A549 (cell line): ENCODE measurements around the gene IGF1R. TPM values are rescaled to one million over a fixed set of nuclear protein-coding genes. Genes with fewer than 3 reads are reported as not detected.

Experiments
- CBX2 ChIP-seq: fragments of 200-600 bp; sonication (generic); IDR thresholded peaks from 2 replicates; pipeline ENCODE4 v1.6.1; 2016; ENCODE audit warnings: low read depth, mild to moderate bottlenecking, borderline replicate concordance
- CHD4 ChIP-seq: fragments of 200-600 bp; sonication (generic); IDR thresholded peaks from 2 replicates; pipeline ENCODE4 v1.6.1; 2016; ENCODE audit warnings: antibody characterized with exemption, mild to moderate bottlenecking, borderline replicate concordance
- EHF ChIP-seq: fragments of 250-450 bp; sonication (Bioruptor Pico); IDR thresholded peaks from 2 replicates; pipeline ENCODE4 v1.5.0; 2020; ENCODE audit warnings: mild to moderate bottlenecking
- EP300 ChIP-seq, 2 experiments: fragments of >200 bp; sonication (Bioruptor Twin); formaldehyde crosslinking; IDR thresholded peaks; 2 replicates in 1 of 2; 3 replicates in 1 of 2; pipeline ENCODE4 v1.6.1; 2016 to 2017
- ESRRA ChIP-seq: fragments of 150-350 bp; IDR thresholded peaks from 2 replicates; pipeline ENCODE4 v1.6.1; 2014; ENCODE audit warnings: mild to moderate bottlenecking, low read length, borderline replicate concordance
- FOSL2 ChIP-seq, 2 experiments: fragments of 450-650 bp in 1 of 2; fragments of >200 bp in 1 of 2; sonication (Bioruptor Twin) in 1 of 2; formaldehyde crosslinking; IDR thresholded peaks; 2 replicates each; pipeline versions ENCODE4 v1.5.0 to v1.6.1; 2016 to 2020; ENCODE audit warnings: mild to moderate bottlenecking in 1 of 2, moderate library complexity in 1 of 2
- FOXS1 ChIP-seq: fragments of 250-450 bp; sonication (Bioruptor Pico); IDR thresholded peaks from 2 replicates; pipeline ENCODE4 v1.5.0; 2020; ENCODE audit warnings: mild to moderate bottlenecking, moderate library complexity
- GATA3 ChIP-seq: IDR thresholded peaks from 2 replicates; pipeline ENCODE4 v1.6.1; 2012; ENCODE audit warnings: borderline replicate concordance
- HDAC2 ChIP-seq: fragments of 200-600 bp; sonication (generic); IDR thresholded peaks from 2 replicates; pipeline ENCODE4 v1.6.1; 2016
- HOXA7 ChIP-seq: fragments of 250-450 bp; sonication (Bioruptor Pico); IDR thresholded peaks from 2 replicates; pipeline ENCODE4 v1.5.0; 2020; ENCODE audit warnings: mild to moderate bottlenecking, moderate library complexity
- HOXB5 ChIP-seq: fragments of 250-450 bp; sonication (Bioruptor Pico); IDR thresholded peaks from 2 replicates; pipeline ENCODE4 v1.5.0; 2020; ENCODE audit warnings: mild to moderate bottlenecking, moderate library complexity
- MAFK ChIP-seq: fragments of 450-650 bp; IDR thresholded peaks from 2 replicates; pipeline ENCODE4 v1.6.1; 2014; ENCODE audit not compliant: partially characterized antibody
- MYC ChIP-seq: IDR thresholded peaks from 2 replicates; pipeline ENCODE4 v1.6.1; 2012; ENCODE audit warnings: mild to moderate bottlenecking, inconsistent platforms, low read length, improper control_type of control experiment, borderline replicate concordance
- NFE2L2 ChIP-seq: fragments of 150-350 bp; conservative IDR thresholded peaks from 2 replicates; pipeline ENCODE4 v1.6.1; 2014; ENCODE audit warnings: low read length
- NPAS2 ChIP-seq: fragments of 250-450 bp; sonication (Bioruptor Pico); IDR thresholded peaks from 2 replicates; pipeline ENCODE4 v1.8.0; 2022; ENCODE audit warnings: mild to moderate bottlenecking, moderate library complexity, borderline replicate concordance
- PHF8 ChIP-seq: fragments of 200-600 bp; sonication (generic); IDR thresholded peaks from 2 replicates; pipeline ENCODE4 v1.6.1; 2016; ENCODE audit warnings: low read depth, mild to moderate bottlenecking, antibody characterized with exemption, moderate library complexity, borderline replicate concordance
- POLR2A ChIP-seq: IDR thresholded peaks from 2 replicates; pipeline ENCODE4 v1.6.1; 2012; ENCODE audit warnings: mild to moderate bottlenecking, low read length
- POLR2AphosphoS2 ChIP-seq: conservative IDR thresholded peaks from 2 replicates; pipeline ENCODE4 v1.6.1; 2012; ENCODE audit warnings: low read length, improper control_type of control experiment, inconsistent platforms
- RCOR1 ChIP-seq: fragments of 150-350 bp; IDR thresholded peaks from 2 replicates; pipeline ENCODE4 v1.6.1; 2014; ENCODE audit warnings: antibody characterized with exemption, low read length, low read depth
- ZFP36 ChIP-seq: fragments of 450-650 bp; IDR thresholded peaks from 2 replicates; pipeline ENCODE4 v1.6.1; 2014; ENCODE audit warnings: borderline replicate concordance; ENCODE audit not compliant: partially characterized antibody
- ZSCAN20 ChIP-seq: fragments of 250-450 bp; sonication (Bioruptor Pico); IDR thresholded peaks from 2 replicates; pipeline ENCODE4 v1.8.0; 2022; ENCODE audit warnings: mild to moderate bottlenecking, moderate library complexity
- polyA plus RNA-seq, 4 experiments: library from polyadenylated mRNA; depleted of rRNA in 3 of 4; stranded (reverse); fragments of >200 nt; fragmentation: RNase III in 1 of 4; extraction: RNeasy Plus Mini Kit Qiagen cat#74134 plus additional on column Dnase treatment in 1 of 4; gene quantifications; 2 replicates in 3 of 4; 3 replicates in 1 of 4; pipeline ENCODE4 v1.2.3, GENCODE V29; 2011 to 2017
- TF ChIP-seq, protein P1 (sequence below): fragments of 200-600 bp; sonication (generic); IDR thresholded peaks from 2 replicates; pipeline ENCODE4 v1.6.1; 2016; ENCODE audit warnings: antibody characterized with exemption, mild to moderate bottlenecking, moderate library complexity
- TF ChIP-seq, protein P2 (sequence below): fragments of >200 bp; sonication (Bioruptor Twin); formaldehyde crosslinking; IDR thresholded peaks from 3 replicates; pipeline ENCODE4 v1.5.1; 2016
- TF ChIP-seq, protein P3 (sequence below): IDR thresholded peaks from 2 replicates; pipeline ENCODE4 v1.6.1; 2012
- TF ChIP-seq, protein P4 (sequence below): fragments of >200 bp; sonication (Bioruptor Twin); formaldehyde crosslinking; IDR thresholded peaks from 2 replicates; pipeline ENCODE4 v1.6.1; 2016
- TF ChIP-seq, protein P5 (sequence below): IDR thresholded peaks from 2 replicates; pipeline ENCODE4 v1.6.1; 2012

IGF1R gene
- polyA plus RNA-seq, 2 of the 4 experiments (the other 2 are of a cell fraction): 42.6 to 69.5 TPM

DNA sequence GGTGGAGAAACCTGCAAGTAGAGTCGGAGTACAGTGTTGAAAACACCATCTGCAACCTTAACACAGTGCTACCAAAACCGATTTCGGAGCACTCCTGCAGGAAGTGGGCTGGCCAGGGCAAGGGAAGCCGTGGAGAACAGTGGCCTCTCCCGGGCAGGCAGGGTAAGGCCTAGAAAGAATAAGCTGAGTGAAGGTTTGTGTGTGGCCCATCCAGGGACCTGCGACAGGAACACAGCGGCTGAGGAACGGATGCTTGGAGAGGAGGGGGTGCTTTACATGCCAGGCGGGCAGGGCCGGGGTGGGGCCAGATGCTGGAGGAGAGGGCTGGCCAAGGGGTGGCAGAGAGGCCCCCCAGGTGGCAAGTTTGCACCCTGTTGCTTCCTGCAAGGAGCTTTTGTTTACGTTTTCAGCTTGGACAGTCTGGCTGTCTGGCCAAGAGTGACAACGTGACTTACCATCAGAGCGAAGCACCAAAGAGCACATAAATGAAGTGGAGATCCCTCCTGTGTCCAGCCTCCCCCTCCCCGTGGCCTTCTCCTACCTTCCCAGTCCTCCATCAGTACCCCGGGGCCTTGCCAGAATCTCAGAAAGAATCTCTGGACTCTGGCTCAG, 202.7 kb downstream of the IGF1R start (continued):
- TF ChIP-seq FOSL2 (IDR thresholded peaks at IDR 0.05) (no peak), FOSL2 (CRISPR knock-in tag; IDR thresholded peaks at IDR 0.05) (no peak), ZFP36 (no peak), MYC (no peak), ZSCAN20 (CRISPR knock-in tag) (no peak), MAFK (peak; percentile 30), HOXB5 (CRISPR knock-in tag) (peak; percentile 35; the same call in 1 of the 2 replicates), POLR2A (no peak), CBX2 (no peak), EP300 (IDR thresholded peaks at IDR 0.05) (peak; percentile 25 to 27; a peak in 2 of 5 replicates), HOXA7 (CRISPR knock-in tag) (no peak), CHD4 (no peak), ESRRA (no peak), NFE2L2 (no peak), RCOR1 (no peak), EHF (CRISPR knock-in tag) (no peak), GATA3 (no peak), HDAC2 (no peak), PHF8 (no peak), NPAS2 (CRISPR knock-in tag) (no peak), FOXS1 (CRISPR knock-in tag) (no peak), POLR2AphosphoS2 (no peak)
- TF ChIP-seq, protein P1, sequence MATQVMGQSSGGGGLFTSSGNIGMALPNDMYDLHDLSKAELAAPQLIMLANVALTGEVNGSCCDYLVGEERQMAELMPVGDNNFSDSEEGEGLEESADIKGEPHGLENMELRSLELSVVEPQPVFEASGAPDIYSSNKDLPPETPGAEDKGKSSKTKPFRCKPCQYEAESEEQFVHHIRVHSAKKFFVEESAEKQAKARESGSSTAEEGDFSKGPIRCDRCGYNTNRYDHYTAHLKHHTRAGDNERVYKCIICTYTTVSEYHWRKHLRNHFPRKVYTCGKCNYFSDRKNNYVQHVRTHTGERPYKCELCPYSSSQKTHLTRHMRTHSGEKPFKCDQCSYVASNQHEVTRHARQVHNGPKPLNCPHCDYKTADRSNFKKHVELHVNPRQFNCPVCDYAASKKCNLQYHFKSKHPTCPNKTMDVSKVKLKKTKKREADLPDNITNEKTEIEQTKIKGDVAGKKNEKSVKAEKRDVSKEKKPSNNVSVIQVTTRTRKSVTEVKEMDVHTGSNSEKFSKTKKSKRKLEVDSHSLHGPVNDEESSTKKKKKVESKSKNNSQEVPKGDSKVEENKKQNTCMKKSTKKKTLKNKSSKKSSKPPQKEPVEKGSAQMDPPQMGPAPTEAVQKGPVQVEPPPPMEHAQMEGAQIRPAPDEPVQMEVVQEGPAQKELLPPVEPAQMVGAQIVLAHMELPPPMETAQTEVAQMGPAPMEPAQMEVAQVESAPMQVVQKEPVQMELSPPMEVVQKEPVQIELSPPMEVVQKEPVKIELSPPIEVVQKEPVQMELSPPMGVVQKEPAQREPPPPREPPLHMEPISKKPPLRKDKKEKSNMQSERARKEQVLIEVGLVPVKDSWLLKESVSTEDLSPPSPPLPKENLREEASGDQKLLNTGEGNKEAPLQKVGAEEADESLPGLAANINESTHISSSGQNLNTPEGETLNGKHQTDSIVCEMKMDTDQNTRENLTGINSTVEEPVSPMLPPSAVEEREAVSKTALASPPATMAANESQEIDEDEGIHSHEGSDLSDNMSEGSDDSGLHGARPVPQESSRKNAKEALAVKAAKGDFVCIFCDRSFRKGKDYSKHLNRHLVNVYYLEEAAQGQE: no peak
- TF ChIP-seq, protein P2, sequence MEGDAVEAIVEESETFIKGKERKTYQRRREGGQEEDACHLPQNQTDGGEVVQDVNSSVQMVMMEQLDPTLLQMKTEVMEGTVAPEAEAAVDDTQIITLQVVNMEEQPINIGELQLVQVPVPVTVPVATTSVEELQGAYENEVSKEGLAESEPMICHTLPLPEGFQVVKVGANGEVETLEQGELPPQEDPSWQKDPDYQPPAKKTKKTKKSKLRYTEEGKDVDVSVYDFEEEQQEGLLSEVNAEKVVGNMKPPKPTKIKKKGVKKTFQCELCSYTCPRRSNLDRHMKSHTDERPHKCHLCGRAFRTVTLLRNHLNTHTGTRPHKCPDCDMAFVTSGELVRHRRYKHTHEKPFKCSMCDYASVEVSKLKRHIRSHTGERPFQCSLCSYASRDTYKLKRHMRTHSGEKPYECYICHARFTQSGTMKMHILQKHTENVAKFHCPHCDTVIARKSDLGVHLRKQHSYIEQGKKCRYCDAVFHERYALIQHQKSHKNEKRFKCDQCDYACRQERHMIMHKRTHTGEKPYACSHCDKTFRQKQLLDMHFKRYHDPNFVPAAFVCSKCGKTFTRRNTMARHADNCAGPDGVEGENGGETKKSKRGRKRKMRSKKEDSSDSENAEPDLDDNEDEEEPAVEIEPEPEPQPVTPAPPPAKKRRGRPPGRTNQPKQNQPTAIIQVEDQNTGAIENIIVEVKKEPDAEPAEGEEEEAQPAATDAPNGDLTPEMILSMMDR: peak; percentile 88
- TF ChIP-seq, protein P3, sequence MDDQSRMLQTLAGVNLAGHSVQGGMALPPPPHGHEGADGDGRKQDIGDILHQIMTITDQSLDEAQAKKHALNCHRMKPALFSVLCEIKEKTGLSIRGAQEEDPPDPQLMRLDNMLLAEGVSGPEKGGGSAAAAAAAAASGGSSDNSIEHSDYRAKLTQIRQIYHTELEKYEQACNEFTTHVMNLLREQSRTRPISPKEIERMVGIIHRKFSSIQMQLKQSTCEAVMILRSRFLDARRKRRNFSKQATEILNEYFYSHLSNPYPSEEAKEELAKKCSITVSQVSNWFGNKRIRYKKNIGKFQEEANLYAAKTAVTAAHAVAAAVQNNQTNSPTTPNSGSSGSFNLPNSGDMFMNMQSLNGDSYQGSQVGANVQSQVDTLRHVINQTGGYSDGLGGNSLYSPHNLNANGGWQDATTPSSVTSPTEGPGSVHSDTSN: no peak
- TF ChIP-seq, protein P4, sequence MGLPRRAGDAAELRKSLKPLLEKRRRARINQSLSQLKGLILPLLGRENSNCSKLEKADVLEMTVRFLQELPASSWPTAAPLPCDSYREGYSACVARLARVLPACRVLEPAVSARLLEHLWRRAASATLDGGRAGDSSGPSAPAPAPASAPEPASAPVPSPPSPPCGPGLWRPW: no peak
- TF ChIP-seq, protein P5, sequence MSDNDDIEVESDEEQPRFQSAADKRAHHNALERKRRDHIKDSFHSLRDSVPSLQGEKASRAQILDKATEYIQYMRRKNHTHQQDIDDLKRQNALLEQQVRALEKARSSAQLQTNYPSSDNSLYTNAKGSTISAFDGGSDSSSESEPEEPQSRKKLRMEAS: peak; percentile 55
